GM21515 (cell line): ENCODE results near the gene FGF7.
"Not testable (repeated sequence)": the region's sequence is repeated elsewhere in the genome, so short reads cannot be mapped to it uniquely, and the experiment has no call there.

Experiments used
- ATAC-seq: cut with Tn5 transposase; IDR thresholded peaks from one replicate; pipeline ENCODE4 v1.9.1; 2021; ENCODE audit not compliant: unreplicated experiment

The FGF7 gene

GRCh38 chr15:49492830-49493229 lies 69.8 kb downstream of the FGF7 start:
- ATAC-seq, result no peak

- no peak for ATAC-seq
Measured at GRCh38 chr15:49494842-49495241, 71.8 kb downstream of the FGF7 start.

- no peak for ATAC-seq
Measured at GRCh38 chr15:49495993-49496753, 73.1 kb downstream of the FGF7 start.

GRCh38 chr15:49501586-49501985 lies 78.5 kb downstream of the FGF7 start:
- no peak for ATAC-seq

GRCh38 chr15:49506341-49506740 lies 83.3 kb downstream of the FGF7 start:
- ATAC-seq, result no peak

- ATAC-seq, result no peak
Measured at GRCh38 chr15:49507261-49507660, 84.2 kb downstream of the FGF7 start.

GRCh38 chr15:49512739-49513138 lies 89.7 kb downstream of the FGF7 start:
- not testable (repeated sequence) for ATAC-seq

- no peak for ATAC-seq
Measured at GRCh38 chr15:49521802-49522201, 98.8 kb downstream of the FGF7 start.

GRCh38 chr15:49528289-49528688 lies 105.2 kb downstream of the FGF7 start:
- no peak for ATAC-seq

- ATAC-seq, result no peak
Measured at GRCh38 chr15:49530092-49530491, 107.0 kb downstream of the FGF7 start.
